ENCODE results near the gene CTR9. TPM values are rescaled to one million over a fixed set of nuclear protein-coding genes. Genes with fewer than 3 reads are reported as not detected.
"Not testable (repeated sequence)": the region's sequence is repeated elsewhere in the genome, so short reads cannot be mapped to it uniquely, and the experiment has no call there.

The CTR9 gene
- total RNA-seq, 1 donor from 2014 or later, result 46.2 TPM

DNA sequence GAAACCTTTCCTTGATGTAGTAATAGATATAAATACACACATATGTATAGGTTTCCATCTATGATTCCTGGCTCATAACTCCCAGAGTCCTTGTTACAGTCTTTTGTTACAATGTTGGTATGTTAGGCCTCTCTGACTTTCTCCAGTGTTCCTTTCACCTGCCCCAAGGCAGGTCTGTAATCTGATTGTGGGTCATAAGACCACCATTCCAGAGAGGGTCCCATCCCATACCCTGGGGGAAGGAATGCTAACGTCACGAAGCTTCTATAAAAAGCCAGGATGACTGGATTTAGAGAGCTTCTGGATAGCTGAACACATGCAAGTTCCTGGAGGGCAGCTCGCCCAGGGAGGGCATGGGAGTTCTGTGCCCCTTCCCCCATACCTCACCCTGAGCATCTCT is 71.4 kb downstream of the CTR9 start:
- H3K9me3 Mint-ChIP-seq; H3K27ac Mint-ChIP-seq; intact Hi-C loops (cut with micrococcal nuclease); DNase-seq (ENCODE audit: low spot score); H3K27me3 Mint-ChIP-seq (ENCODE audit: insufficient read depth); H3K4me3 Mint-ChIP-seq: not testable (repeated sequence)
- H3K36me3 Mint-ChIP-seq (ENCODE audit: low read depth), result peaks cover 18% of the 10 kb centered on the region
- peaks cover 16% of the 10 kb centered on the region for H3K4me1 Mint-ChIP-seq (ENCODE audit: low read depth)

DNA sequence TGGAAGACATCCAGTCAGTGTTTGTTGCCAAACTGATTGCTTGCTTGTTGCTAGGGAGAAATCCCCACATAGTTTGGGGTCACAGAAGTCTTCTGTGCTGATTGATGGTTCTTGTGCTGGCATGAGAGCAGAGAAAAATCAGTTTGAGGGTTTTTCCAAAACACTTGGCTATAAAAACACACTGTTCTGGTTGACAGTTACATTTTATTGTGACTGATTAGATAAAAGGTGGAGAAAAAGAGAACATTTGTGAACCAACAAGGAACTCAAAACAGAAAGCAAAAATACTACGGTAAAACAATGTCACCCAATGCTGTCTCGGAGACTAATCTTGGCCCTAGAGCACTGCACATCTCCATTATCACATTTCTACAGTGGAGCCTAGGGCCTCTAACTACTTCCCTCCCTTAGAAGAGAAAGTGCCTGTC is 72.1 kb downstream of the CTR9 start:
- intact Hi-C loops (cut with micrococcal nuclease), result no loop called here
- Mint-ChIP-seq H3K27ac (no peak overlapping the region), H3K9me3 (no peaks in the 10 kb centered on the region), H3K4me1 (ENCODE audit: low read depth) (peaks cover 16% of the 10 kb centered on the region), H3K4me3 (no peak overlapping the region), H3K27me3 (ENCODE audit: insufficient read depth) (no peaks in the 10 kb centered on the region), H3K36me3 (ENCODE audit: low read depth) (peaks cover 21% of the 10 kb centered on the region)
- DNase-seq (ENCODE audit: low spot score), result no peak

DNA sequence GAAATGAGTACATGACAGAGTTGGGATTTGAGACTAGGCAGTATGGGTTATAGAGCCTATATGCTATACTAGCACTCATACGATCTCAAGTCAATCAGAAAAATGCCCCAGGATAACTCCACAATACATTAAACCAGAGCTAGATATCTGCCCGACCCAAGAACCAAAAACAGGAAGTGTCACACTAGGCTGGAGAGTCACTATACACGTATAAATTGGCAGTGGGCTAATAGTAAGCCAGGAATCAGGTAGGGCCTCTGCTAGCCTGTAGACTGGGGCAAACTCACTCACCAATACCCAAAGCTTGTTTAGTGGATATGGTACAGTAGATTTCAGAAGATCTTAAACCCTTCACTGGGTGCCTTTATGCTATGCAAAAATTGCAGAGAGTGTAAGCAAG is 73.8 kb downstream of the CTR9 start:
- Mint-ChIP-seq H3K27me3 (ENCODE audit: insufficient read depth) (no peaks in the 10 kb centered on the region), H3K36me3 (ENCODE audit: low read depth) (peaks cover 21% of the 10 kb centered on the region), H3K9me3 (no peaks in the 10 kb centered on the region), H3K4me1 (ENCODE audit: low read depth) (peaks cover 16% of the 10 kb centered on the region), H3K27ac (no peak overlapping the region), H3K4me3 (no peak overlapping the region)
- intact Hi-C loops (cut with micrococcal nuclease), result no loop called here
- DNase-seq (ENCODE audit: low spot score), result no peak

DNA sequence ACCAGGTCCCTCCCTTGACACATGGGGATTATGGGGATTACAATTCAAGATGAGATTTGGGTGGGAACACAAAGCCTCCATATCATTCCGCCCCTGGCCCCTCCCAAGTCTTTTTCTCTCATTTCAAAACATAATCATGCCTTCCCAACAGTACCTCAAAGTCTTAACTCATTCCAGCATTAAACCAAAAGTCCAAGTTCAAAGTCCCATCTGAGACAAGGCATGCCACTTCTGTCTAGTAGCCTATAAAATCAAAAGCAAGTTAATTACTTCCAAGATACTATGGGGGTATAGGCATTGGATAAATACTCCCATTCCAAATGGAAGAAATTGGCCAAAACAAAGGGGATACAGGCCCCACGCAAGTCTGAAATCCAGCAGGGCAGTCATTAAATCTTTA is 77.4 kb downstream of the CTR9 start:
- H3K9me3 Mint-ChIP-seq, result no peaks in the 10 kb centered on the region
- no peaks in the 10 kb centered on the region for H3K27me3 Mint-ChIP-seq (ENCODE audit: insufficient read depth)
- intact Hi-C loops (cut with micrococcal nuclease), result no loop called here
- peaks cover 8% of the 10 kb centered on the region for H3K4me1 Mint-ChIP-seq (ENCODE audit: low read depth)
- no peak overlapping the region for H3K27ac Mint-ChIP-seq
- H3K36me3 Mint-ChIP-seq (ENCODE audit: low read depth), result peaks cover 14% of the 10 kb centered on the region
- DNase-seq (ENCODE audit: low spot score), result no peak
- no peak overlapping the region for H3K4me3 Mint-ChIP-seq

- DNase-seq (ENCODE audit: low spot score), result no peak
- no peak overlapping the region for H3K4me3 Mint-ChIP-seq
- peaks cover 8% of the 10 kb centered on the region for H3K4me1 Mint-ChIP-seq (ENCODE audit: low read depth)
- H3K9me3 Mint-ChIP-seq, result no peaks in the 10 kb centered on the region
- peaks cover 11% of the 10 kb centered on the region for H3K36me3 Mint-ChIP-seq (ENCODE audit: low read depth)
- H3K27me3 Mint-ChIP-seq (ENCODE audit: insufficient read depth), result no peaks in the 10 kb centered on the region
- no peak overlapping the region for H3K27ac Mint-ChIP-seq
- intact Hi-C loops (cut with micrococcal nuclease), result no loop called here
These were observed 78.1 kb downstream of the CTR9 start for GRCh38 chr11:10829139-10829538.

Other genes with a start within 250 kb of the CTR9 start
- 12.4 and 13.2 TPM in 2 replicates for gene RNF141, start 210.1 kb upstream of the CTR9 start, total RNA-seq
- gene LYVE1, start 182.6 kb upstream of the CTR9 start, total RNA-seq, result not detected in 2 replicates
- gene IRAG1, start 57.5 kb upstream of the CTR9 start, total RNA-seq, result not detected in 2 replicates
- gene EIF4G2, start 57.7 kb downstream of the CTR9 start, total RNA-seq, result 1,084 and 1,108 TPM in 2 replicates
- gene ZBED5, start 106.8 kb downstream of the CTR9 start, total RNA-seq, result 38.9 and 42.2 TPM in 2 replicates

Data from activated T-helper 1 cell treated with anti-CD3 and anti-CD28 coated beads, Interleukin-12 subunit alpha, Interleukin-12 subunit beta, Interleukin-2, Interleukin-4 antibody, amounts not matched to agents 30 ng/mL and 10 ng/mL and 1 ng/mL, durations not matched to agents 14 hours and 24 hours and 36 hours (primary cell).